Sigmoid colon (tissue), 7 donors: ENCODE results near the gene MARS1. TPM values are rescaled to one million over a fixed set of nuclear protein-coding genes. Genes with fewer than 3 reads are reported as not detected.
"Not testable (repeated sequence)": the region's sequence is repeated elsewhere in the genome, so short reads cannot be mapped to it uniquely, and the experiment has no call there.

Experiments
- DNase-seq: peaks from one replicate; pipeline ENCODE4 v3.0.0-alpha.2; 2019
- H3K27ac ChIP-seq, 4 donors: fragments of 200-600 bp; sonication (generic); one replicate each; pipeline ENCODE4 v1.5.1; 2016 to 2019; ENCODE audit warnings: mild to moderate bottlenecking in 1 of 4
- H3K27me3 ChIP-seq, 3 donors: fragments of 200-600 bp; sonication (generic); one replicate each; pipeline ENCODE4 v1.5.1; 2019; ENCODE audit warnings: mild to moderate bottlenecking in 1 of 3
- H3K36me3 ChIP-seq, 4 donors: fragments of 200-600 bp; sonication (generic); one replicate each; pipeline ENCODE4 v1.5.1; 2016 to 2019
- H3K4me1 ChIP-seq, 4 donors: fragments of 200-600 bp; sonication (generic); one replicate each; pipeline ENCODE4 v1.5.1; 2017 to 2019
- H3K4me3 ChIP-seq, 4 donors: fragments of 200-600 bp; sonication (generic); one replicate each; pipeline ENCODE4 v1.5.1; 2017 to 2019; ENCODE audit warnings: mild to moderate bottlenecking in 2 of 4, moderate library complexity in 1 of 4
- H3K9me3 ChIP-seq, 4 donors: fragments of 200-600 bp in 3 of 4; sonication (generic) in 3 of 4; one replicate each; pipeline versions ENCODE4 v1.5.1 to v1.6.1; 2013 to 2019
- CTCF ChIP-seq, 4 experiments: fragments of 450-650 bp in 3 of 4; fragments of 200-600 bp in 1 of 4; IDR thresholded peaks; one replicate each; pipeline ENCODE4 v1.5.1; 2016 to 2019; ENCODE audit warnings: antibody characterized with exemption in 4 of 4, mild to moderate bottlenecking in 3 of 4, moderate library complexity in 2 of 4
- EP300 ChIP-seq, 4 donors: sonication (generic); formaldehyde crosslinking; IDR thresholded peaks; one replicate each; pipeline ENCODE4 v1.6.1; 2017; ENCODE audit warnings: antibody characterized with exemption in 4 of 4
- POLR2A ChIP-seq, 2 donors: fragments of 450-650 bp; IDR thresholded peaks; one replicate each; pipeline ENCODE4 v1.6.1; 2016; ENCODE audit warnings: antibody characterized with exemption in 2 of 2, mild to moderate bottlenecking in 2 of 2, moderate library complexity in 2 of 2
- POLR2AphosphoS5 ChIP-seq, 4 donors: sonication (generic); formaldehyde crosslinking; IDR thresholded peaks; one replicate each; pipeline ENCODE4 v1.6.1; 2017; ENCODE audit warnings: antibody characterized with exemption in 4 of 4
- WGBS, 2 donors: extraction: QIAGEN DNeasy Blood & Tissue Kit; methylation state at CpG; one replicate each; pipeline ENCODE4 v1.1.7; 2013; 5-methylcytosine and 5-hydroxymethylcytosine counted together
- intact Hi-C: fragments of 100-400 bp; cut with DNase I; formaldehyde crosslinking; loops from one replicate; pipeline ENCODE4 v1.15.1; 2023
- polyA plus RNA-seq, 3 donors: library from polyadenylated mRNA; stranded (reverse); fragments of 200-250 nt; gene quantifications; one replicate each; pipeline ENCODE4 v1.2.3, GENCODE V29; 2013
- total RNA-seq, 4 donors: library from RNA; depleted of rRNA; stranded (reverse); fragments of >200 nt; gene quantifications; one replicate each; pipeline ENCODE4 v1.1.0, GENCODE V29; 2016
- donor health status: healthy with polysubstance abuse.
- donor health status: Bipolar disorder and iron deficiency.
- donor health status: healthy.

Gene MARS1
- total and polyA plus RNA-seq, 7 donors, result 22.9 to 86.2 (median 51.5) TPM

DNA sequence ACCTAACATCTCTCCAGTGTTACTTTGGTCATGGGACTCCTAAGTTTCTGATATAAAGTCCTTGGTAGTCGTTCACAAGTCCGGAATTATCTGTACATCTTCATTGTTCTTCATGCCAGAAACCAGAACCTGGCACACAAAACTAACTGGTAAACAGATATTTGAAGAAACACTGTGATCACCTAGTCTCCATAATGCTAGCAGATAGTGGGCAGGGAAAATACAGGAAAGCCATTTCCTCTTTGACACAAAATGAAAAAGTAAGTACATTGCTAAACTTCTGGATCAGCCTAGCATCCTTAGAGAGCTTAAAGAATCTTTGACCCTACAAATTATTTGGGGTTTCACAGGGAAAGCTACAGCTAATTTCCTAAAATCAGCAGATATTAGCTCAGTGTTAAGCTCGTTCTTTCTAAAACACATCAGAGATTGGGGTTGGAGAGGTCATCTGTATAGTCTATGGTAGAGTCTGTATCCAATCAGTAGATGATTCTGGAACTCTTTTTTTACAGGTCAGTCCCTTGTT, 27.6 kb downstream of the MARS1 start:
- H3K4me3 ChIP-seq, result no peak overlapping the region
- intact Hi-C loops, result no loop called here
- H3K9me3 ChIP-seq, result no peaks in the 10 kb centered on the region
- peaks cover 0 to 30% (median 28%) of the 10 kb centered on the region in 4 donors for H3K4me1 ChIP-seq
- WGBS, 2 donors, result 77 to 84% methylated on average over 3 of the region's 3 CpGs
- no peak for DNase-seq
- no peak overlapping the region for H3K27ac ChIP-seq
- peaks cover 47 to 71% (median 53%) of the 10 kb centered on the region in 4 donors for H3K36me3 ChIP-seq
- no peaks in the 10 kb centered on the region for H3K27me3 ChIP-seq
- TF ChIP-seq POLR2A (IDR thresholded peaks at IDR 0.05), result no peak
- TF ChIP-seq CTCF (IDR thresholded peaks at IDR 0.05), result no peak
- TF ChIP-seq EP300 (IDR thresholded peaks at IDR 0.05), result no peak
- no peak for TF ChIP-seq POLR2AphosphoS5 (IDR thresholded peaks at IDR 0.05)

DNA sequence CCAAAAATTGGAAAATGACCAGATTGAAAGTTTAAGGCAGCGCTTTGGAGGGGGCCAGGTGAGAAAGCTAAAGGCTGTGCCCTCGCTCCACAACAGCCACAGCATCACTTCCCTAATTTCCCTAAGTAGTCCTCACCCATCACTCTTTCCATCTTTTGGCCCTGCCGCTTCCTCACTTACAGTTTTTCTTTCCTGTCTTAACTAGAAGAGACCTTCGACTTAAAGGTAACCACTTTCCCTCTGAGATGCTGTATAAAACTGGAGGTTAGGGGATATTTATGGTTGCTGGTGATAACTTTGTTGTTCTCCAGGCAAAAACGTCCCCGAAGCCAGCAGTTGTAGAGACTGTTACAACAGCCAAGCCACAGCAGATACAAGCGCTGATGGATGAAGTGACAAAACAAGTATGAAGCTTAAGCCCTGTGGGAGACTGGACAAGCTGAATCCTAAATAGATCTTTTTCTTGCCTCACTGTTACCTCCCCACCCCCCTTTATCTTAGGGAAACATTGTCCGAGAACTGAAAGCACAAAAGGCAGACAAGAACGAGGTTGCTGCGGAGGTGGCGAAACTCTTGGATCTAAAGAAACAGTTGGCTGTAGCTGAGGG, 28.2 kb downstream of the MARS1 start:
- WGBS, 2 donors, result 87 to 88% methylated on average over 11 of the region's 11 CpGs

GRCh38 chr12:57516617-57517153, 28.8 kb downstream of the MARS1 start:
- 90 to 94% methylated on average over 11 of the region's 11 CpGs for WGBS, 2 donors
- peaks cover 41 to 59% (median 48%) of the 10 kb centered on the region in 4 donors for H3K36me3 ChIP-seq
- intact Hi-C loops, result no loop called here
- no peak for TF ChIP-seq CTCF (IDR thresholded peaks at IDR 0.05)
- no peak for TF ChIP-seq EP300 (IDR thresholded peaks at IDR 0.05)
- TF ChIP-seq POLR2AphosphoS5 (IDR thresholded peaks at IDR 0.05), result no peak
- TF ChIP-seq POLR2A (IDR thresholded peaks at IDR 0.05), result no peak
- H3K9me3 ChIP-seq, result no peaks in the 10 kb centered on the region
- DNase-seq, result no peak
- no peak overlapping the region for H3K4me3 ChIP-seq
- H3K4me1 ChIP-seq, result peaks cover 0 to 39% (median 38%) of the 10 kb centered on the region in 4 donors
- no peaks in the 10 kb centered on the region for H3K27me3 ChIP-seq
- peak overlapping the region; percentile 95 to 100 (median 98) for H3K27ac ChIP-seq

More for the DNA sequence above, 28.2 kb downstream of the MARS1 start:
- Histone ChIP-seq H3K4me1 (peaks cover 0 to 33% (median 31%) of the 10 kb centered on the region in 4 donors), H3K27me3 (no peaks in the 10 kb centered on the region), H3K36me3 (peaks cover 47 to 65% (median 53%) of the 10 kb centered on the region in 4 donors), H3K4me3 (no peak overlapping the region), H3K9me3 (no peaks in the 10 kb centered on the region), H3K27ac (peak overlapping the region in 2 of 4 donors; percentile 95 to 100)
- DNase-seq, result no peak
- intact Hi-C loops, result no loop called here
- TF ChIP-seq POLR2A (IDR thresholded peaks at IDR 0.05) (no peak), CTCF (IDR thresholded peaks at IDR 0.05) (no peak), EP300 (IDR thresholded peaks at IDR 0.05) (no peak), POLR2AphosphoS5 (IDR thresholded peaks at IDR 0.05) (no peak)

- Histone ChIP-seq H3K4me3 (no peak overlapping the region), H3K36me3 (peaks cover 36 to 54% (median 43%) of the 10 kb centered on the region in 4 donors), H3K4me1 (peaks cover 0 to 44% (median 43%) of the 10 kb centered on the region in 4 donors), H3K9me3 (no peaks in the 10 kb centered on the region), H3K27me3 (no peaks in the 10 kb centered on the region), H3K27ac (peak overlapping the region; percentile 95 to 100 (median 98))
- 47 to 79% methylated on average over 1 of the region's 1 CpG for WGBS, 2 donors
- no peak for DNase-seq
- intact Hi-C loops, result no loop called here
- peak in 2 of 4 donors; percentile 17 to 39 for TF ChIP-seq POLR2AphosphoS5 (IDR thresholded peaks at IDR 0.05)
- TF ChIP-seq POLR2A (IDR thresholded peaks at IDR 0.05), result no peak
These were observed 29.3 kb downstream of the MARS1 start for GRCh38 chr12:57517187-57517586.

DNA sequence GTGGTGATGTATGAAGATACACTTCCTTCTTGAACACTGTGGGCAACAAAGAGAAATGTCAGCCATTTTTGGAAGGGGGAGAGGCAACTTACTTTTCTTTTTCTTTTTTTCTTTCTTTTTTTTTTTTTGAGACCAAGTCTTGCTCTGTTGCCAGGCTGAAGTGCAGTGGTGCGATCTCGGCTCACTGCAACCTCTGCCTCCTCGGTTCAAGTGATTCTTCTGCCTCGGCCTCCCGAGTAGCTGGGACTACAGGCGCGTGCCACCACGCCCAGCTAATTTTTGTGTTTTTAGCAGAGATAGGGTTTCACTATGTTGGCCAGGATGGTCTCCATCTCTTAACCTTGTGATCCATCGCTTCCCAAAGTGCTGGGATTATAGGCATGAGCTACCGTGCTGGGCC, 29.9 kb downstream of the MARS1 start:
- H3K36me3 ChIP-seq, result peaks cover 31 to 49% (median 39%) of the 10 kb centered on the region in 4 donors
- H3K27ac ChIP-seq, result peak overlapping the region; percentile 95 to 100 (median 98)
- H3K9me3 ChIP-seq, H3K27me3 ChIP-seq, intact Hi-C loops, DNase-seq: not testable (repeated sequence)
- peaks cover 0 to 46% (median 44%) of the 10 kb centered on the region in 4 donors for H3K4me1 ChIP-seq
- H3K4me3 ChIP-seq, result peak overlapping the region in 2 of 4 donors; percentile 85 to 93
- WGBS, 2 donors, result 90 to 93% methylated on average over 10 of the region's 10 CpGs
